HG03457 (cell line): Measurements from ENCODE around the gene PDXDC1.
A peak's percentile ranks its signal among the peaks of the same experiment; 100 is the strongest.
"Not testable (repeated sequence)": the region's sequence is repeated elsewhere in the genome, so short reads cannot be mapped to it uniquely, and the experiment has no call there.

Experiments
- ATAC-seq: cut with Tn5 transposase; IDR thresholded peaks from one replicate; pipeline ENCODE4 v1.9.1; 2021; ENCODE audit warnings: moderate number of reproducible peaks; ENCODE audit not compliant: unreplicated experiment

PDXDC1 gene

DNA sequence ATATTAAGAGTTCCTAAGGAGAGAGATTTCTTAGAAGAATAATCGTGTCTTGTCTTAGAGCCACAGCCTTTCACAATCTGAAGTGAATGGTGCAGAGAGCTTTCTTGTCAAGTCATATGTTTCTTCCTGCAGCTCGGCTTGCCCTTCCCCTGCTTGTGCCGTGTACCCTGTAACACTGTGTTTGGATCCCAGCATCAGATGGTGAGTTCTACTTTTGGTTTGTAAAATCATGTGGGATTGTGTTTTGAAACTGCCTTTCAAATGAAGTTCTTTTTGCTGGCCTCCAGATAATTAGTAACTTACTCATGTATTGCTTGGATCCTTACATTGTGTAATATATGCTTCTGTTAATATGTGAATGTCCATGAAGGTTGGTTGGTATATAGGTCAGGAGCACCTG lies 33.8 kb downstream of the PDXDC1 start:
- not testable (repeated sequence) for ATAC-seq

DNA sequence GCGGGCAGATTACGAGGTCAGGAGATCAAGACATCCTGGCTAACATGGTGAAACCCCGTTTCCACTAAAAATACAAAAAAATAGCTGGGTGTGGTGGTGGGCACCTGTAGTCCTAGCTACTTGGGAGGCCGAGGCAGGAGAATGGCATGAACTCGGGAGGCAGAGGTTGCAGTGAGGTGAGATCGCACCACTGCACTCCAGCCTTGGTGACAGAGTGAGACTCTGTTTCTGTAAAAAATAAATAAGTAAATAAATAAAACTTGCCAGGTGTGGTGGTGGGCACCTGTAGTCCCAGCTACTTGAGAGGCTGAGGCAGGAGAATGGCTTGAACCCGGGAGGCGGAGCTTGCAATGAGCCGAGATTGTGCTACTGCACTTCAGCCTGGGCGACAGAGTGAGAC lies 38.1 kb downstream of the PDXDC1 start:
- not testable (repeated sequence) for ATAC-seq

- ATAC-seq: not testable (repeated sequence)
These were observed 40.8 kb downstream of the PDXDC1 start for GRCh38 chr16:15015671-15016070.

DNA sequence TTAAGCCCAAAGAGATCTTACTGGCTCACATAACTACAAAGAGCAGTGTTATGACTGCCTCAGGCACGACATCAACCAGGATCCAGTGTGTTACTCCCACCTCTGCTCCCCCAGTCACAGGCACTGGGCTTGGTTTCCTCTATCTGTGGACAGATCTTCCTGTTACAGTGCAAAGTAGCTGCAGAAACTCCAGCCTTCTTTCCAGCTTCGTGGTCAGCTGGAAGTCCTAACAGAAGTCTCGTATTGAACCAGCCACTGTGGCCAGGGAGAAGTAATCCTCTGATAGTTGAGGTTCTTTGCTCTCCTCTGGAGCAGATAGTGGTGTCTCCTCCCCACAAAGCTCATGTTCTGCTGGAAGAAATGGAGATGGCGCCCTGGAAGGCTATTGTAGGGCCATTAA lies 41.5 kb downstream of the PDXDC1 start:
- not testable (repeated sequence) for ATAC-seq

GRCh38 chr16:15016951-15017580 lies 42.2 kb downstream of the PDXDC1 start:
- ATAC-seq: not testable (repeated sequence)

- ATAC-seq: not testable (repeated sequence)
These were observed 46.6 kb downstream of the PDXDC1 start for GRCh38 chr16:15021429-15021828.

- peak; percentile 65 for ATAC-seq
These were observed 47.4 kb downstream of the PDXDC1 start for GRCh38 chr16:15022194-15022593.

DNA sequence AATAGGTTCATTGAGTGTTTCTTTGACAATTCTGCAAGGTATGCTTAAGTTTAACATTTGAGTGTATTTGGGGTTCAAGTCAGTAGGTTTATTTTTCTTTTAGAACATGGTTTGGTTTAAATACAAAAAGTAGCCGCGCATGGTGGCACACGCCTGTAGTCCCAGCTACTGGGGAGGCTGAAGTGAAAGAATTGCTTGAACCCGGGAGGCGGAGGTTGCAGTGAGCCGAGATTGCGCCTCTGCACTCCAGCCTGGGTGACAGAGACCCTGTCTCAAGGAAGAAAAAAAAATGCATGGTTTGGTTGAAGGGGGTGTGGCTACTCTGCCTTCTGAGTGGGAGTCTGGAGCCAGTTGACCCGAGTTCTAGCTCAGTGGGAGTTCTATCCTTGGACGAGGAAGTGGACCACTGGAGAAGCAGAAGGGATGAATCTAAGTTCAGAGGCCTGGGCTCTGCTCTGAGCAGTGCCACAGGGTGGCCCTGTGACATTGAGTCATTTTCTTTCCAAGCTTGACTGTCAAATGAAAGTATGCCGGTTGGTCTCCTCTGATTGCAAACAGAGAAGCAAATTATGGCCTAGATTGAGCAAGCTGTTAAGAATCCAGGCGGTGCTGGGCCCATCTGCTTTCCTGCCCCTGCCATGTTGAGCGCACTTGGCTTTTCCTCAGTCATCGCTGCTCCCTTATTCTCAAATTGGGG lies 48.7 kb downstream of the PDXDC1 start:
- not testable (repeated sequence) for ATAC-seq

- ATAC-seq: not testable (repeated sequence)
These were observed 50.0 kb downstream of the PDXDC1 start for GRCh38 chr16:15024858-15025199.

- ATAC-seq: not testable (repeated sequence)
These were observed 50.6 kb downstream of the PDXDC1 start for GRCh38 chr16:15025234-15025951.

GRCh38 chr16:15027051-15027450 lies 52.2 kb downstream of the PDXDC1 start:
- ATAC-seq: not testable (repeated sequence)

- ATAC-seq: not testable (repeated sequence)
These were observed 52.9 kb downstream of the PDXDC1 start for GRCh38 chr16:15027503-15028344.

DNA sequence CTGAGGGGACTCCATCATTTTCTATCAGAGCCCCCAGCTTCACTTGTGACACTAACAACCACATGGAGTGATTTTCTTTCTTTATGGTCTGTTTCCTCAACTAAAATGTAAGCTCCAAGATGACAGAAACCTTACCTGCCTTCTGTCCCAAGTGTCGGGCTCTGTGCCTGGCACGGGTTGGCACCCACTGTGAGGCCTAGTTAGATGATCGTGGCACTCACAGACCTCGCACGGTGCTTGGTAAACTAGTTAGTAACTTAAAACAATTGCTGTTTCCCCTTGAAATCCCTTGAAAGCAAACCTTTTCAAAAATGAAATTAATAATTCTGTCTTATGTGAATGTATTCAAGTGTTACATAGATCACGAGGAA lies 53.5 kb downstream of the PDXDC1 start:
- not testable (repeated sequence) for ATAC-seq

- not testable (repeated sequence) for ATAC-seq
These were observed 54.2 kb downstream of the PDXDC1 start for GRCh38 chr16:15028801-15029698.

GRCh38 chr16:15029749-15030148 lies 54.9 kb downstream of the PDXDC1 start:
- ATAC-seq: not testable (repeated sequence)

DNA sequence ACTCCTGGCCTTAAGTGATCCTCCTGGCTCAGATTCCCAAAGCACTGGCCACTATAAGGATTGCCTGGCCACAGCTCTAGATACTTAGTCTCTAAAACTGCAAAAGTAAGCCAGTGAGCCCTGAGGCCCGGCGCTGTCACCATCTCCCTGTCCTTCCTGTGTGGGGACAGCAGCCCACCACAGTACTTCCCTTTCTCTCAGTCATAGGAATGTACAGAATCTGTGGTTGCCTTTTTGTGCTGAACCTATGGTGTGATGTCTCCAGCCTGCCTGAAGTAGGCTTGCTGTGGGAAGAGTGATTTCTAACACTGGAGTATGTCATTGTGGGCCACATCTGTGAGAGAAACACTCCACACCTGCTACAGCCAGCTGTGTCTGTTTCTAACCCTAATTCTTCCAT lies 56.4 kb downstream of the PDXDC1 start:
- no peak for ATAC-seq

- no peak for ATAC-seq
These were observed 56.8 kb downstream of the PDXDC1 start for GRCh38 chr16:15031586-15031985.

DNA sequence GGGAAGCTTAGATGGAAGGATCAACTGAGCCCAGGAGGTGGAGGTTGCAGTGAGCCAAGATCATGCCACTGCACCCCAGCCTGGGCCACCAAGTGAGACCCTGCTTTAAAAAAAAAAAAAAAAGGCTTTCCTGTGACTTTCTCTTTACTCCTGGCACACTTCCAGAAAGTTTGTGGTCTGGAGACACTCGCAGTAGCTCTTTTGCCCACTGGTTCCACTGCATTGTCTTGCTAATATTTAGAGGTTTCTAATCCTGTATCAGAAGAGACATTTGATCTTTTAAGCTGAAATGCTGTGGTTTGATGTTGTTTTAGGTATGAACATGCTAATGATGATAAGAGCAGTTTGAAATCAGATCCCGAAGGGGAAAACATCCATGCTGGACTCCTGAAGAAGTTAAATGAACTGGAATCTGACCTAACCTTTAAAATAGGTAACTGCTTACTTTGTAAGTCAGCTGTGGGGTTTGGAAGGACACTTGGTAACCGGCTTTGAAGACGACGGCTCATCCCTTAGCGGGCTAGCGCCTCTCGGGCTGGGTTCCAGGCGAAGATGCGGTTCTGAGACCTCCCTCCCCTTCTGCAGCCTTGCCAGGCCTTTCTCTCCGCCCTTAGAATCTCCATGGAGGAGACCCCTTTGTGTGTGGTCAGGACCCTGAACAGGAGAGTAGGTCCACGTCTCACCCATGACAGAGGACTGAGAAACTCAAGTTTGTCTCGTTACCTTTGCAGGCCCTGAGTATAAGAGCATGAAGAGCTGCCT lies 57.9 kb downstream of the PDXDC1 start:
- no peak for ATAC-seq

- ATAC-seq: no peak
These were observed 58.5 kb downstream of the PDXDC1 start for GRCh38 chr16:15033309-15033707.
